MM.1S (cell line): Measurements from ENCODE around the gene THOC1.

Experiments used
- EZH2 ChIP-seq: fragments of 300-600 bp; sonication (generic); optimal IDR thresholded peaks from 2 replicates; pipeline ENCODE3; 2017; ENCODE audit warnings: low read depth, mild to moderate bottlenecking, antibody characterized with exemption, low read length, mixed read lengths
- EZH2phosphoT487 ChIP-seq: fragments of 300-600 bp; sonication (generic); IDR thresholded peaks from 2 replicates; pipeline ENCODE4 v1.6.1; 2018; ENCODE audit warnings: antibody characterized with exemption, low read length
- TF ChIP-seq, protein P1 (sequence below): fragments of 300-600 bp; sonication (generic); IDR thresholded peaks from 2 replicates; pipeline ENCODE4 v1.5.1; 2016; ENCODE audit warnings: antibody characterized with exemption, low read length, mixed read lengths

DNA sequence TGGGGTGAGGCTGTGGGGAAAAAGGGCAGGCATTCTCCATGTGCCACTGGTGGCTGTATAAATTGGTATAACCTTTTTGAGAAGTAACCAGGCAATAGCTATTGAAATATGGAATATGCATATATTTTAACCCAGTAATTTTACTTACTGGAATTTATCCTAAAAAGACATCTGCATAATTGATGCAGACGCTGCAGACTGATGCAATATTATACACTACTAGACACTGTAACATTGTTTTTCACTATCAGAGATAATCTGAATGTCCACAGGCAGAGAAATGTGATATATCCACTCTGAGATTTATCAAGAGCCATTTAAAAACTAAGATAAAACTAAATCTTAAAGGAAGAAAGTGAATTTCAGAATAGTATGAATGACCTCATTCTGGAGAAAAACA is 14.7 kb downstream of the THOC1 start:
- TF ChIP-seq, protein P1, sequence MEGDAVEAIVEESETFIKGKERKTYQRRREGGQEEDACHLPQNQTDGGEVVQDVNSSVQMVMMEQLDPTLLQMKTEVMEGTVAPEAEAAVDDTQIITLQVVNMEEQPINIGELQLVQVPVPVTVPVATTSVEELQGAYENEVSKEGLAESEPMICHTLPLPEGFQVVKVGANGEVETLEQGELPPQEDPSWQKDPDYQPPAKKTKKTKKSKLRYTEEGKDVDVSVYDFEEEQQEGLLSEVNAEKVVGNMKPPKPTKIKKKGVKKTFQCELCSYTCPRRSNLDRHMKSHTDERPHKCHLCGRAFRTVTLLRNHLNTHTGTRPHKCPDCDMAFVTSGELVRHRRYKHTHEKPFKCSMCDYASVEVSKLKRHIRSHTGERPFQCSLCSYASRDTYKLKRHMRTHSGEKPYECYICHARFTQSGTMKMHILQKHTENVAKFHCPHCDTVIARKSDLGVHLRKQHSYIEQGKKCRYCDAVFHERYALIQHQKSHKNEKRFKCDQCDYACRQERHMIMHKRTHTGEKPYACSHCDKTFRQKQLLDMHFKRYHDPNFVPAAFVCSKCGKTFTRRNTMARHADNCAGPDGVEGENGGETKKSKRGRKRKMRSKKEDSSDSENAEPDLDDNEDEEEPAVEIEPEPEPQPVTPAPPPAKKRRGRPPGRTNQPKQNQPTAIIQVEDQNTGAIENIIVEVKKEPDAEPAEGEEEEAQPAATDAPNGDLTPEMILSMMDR, result no peak
- TF ChIP-seq EZH2 (no peak), EZH2phosphoT487 (no peak)
